DOHH2 (cell line): ENCODE data around the gene UMAD1.

Experiments used
- EZH2phosphoT487 ChIP-seq: fragments of 200-600 bp; sonication (generic); IDR thresholded peaks from 2 replicates; pipeline ENCODE4 v1.6.1; 2017; ENCODE audit warnings: borderline replicate concordance, mild to moderate bottlenecking, antibody characterized with exemption, low read length, moderate library complexity, mixed read lengths
- TF ChIP-seq, protein P1 (sequence below): fragments of 200-600 bp; sonication (generic); IDR thresholded peaks from one replicate; pipeline ENCODE4 v1.5.1; 2014; ENCODE audit warnings: antibody characterized with exemption, mild to moderate bottlenecking, low read depth, low read length; ENCODE audit not compliant: poor library complexity, severe bottlenecking

DNA sequence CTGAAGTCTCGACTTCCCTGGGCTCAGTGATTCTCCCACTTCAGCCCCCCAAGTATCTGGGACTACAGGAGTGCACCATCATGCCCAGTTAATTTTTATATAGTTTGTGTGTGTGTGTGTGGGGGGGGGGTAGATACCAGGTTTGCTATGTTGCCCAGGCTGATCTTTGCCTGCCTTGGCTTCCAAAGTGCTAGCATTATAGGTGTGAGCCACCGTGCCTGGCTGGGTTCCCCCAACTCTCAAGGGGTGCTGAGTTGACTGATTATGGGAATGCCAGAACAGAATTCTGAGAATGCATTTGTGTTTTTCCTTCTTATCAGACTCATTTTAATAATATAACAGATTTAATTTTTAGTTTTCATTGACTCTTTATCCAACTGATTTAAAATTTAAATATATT is 58.4 kb downstream of the UMAD1 start:
- TF ChIP-seq, protein P1, sequence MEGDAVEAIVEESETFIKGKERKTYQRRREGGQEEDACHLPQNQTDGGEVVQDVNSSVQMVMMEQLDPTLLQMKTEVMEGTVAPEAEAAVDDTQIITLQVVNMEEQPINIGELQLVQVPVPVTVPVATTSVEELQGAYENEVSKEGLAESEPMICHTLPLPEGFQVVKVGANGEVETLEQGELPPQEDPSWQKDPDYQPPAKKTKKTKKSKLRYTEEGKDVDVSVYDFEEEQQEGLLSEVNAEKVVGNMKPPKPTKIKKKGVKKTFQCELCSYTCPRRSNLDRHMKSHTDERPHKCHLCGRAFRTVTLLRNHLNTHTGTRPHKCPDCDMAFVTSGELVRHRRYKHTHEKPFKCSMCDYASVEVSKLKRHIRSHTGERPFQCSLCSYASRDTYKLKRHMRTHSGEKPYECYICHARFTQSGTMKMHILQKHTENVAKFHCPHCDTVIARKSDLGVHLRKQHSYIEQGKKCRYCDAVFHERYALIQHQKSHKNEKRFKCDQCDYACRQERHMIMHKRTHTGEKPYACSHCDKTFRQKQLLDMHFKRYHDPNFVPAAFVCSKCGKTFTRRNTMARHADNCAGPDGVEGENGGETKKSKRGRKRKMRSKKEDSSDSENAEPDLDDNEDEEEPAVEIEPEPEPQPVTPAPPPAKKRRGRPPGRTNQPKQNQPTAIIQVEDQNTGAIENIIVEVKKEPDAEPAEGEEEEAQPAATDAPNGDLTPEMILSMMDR: no peak
- TF ChIP-seq EZH2phosphoT487: no peak
